Nasal cavity respiratory epithelium epithelial cell of viscerocranial mucosa (primary cell): ENCODE measurements around the gene ADGRL1. TPM values are rescaled to one million over a fixed set of nuclear protein-coding genes. Genes with fewer than 3 reads are reported as not detected.

Experiments
- total RNA-seq: library from RNA; depleted of rRNA; stranded (reverse); fragments of >200 nt; gene quantifications from 2 replicates; pipeline ENCODE4 v1.2.3, GENCODE V29; 2014

The ADGRL1 gene
- 3.8 and 13.0 TPM in 2 replicates for total RNA-seq

GRCh38 chr19:14205452-14206287, at the start of gene ADGRL1:
Gene ADGRL1, minus strand, starts transcription at chr19:14206169. Its CDS starts 22,567 bp downstream, at chr19:14183602.

GRCh38 chr19:14136509-14137281, 69.3 kb downstream of the ADGRL1 start, which contains the start of gene ASF1B:
Gene ASF1B, minus strand, starts transcription at chr19:14136589. Its CDS starts 133 bp downstream, at chr19:14136456.

GRCh38 chr19:14117668-14118164, 88.3 kb downstream of the ADGRL1 start, which contains the start of gene PRKACA:
Gene PRKACA, minus strand, starts transcription at chr19:14117762. Its CDS starts 215 bp downstream, at chr19:14117547.

Other genes starting within 250 kb of the ADGRL1 start
- 1.7 and 7.8 TPM in 2 replicates for gene RFX1, start 199.8 kb downstream of the ADGRL1 start, total RNA-seq
- gene RLN3, start 178.0 kb downstream of the ADGRL1 start, total RNA-seq, result not detected in 2 replicates
- 0.34 and 6.1 TPM in 2 replicates for gene IL27RA, start 174.4 kb downstream of the ADGRL1 start, total RNA-seq
- gene PALM3, start 144.1 kb downstream of the ADGRL1 start, total RNA-seq, result not detected in 2 replicates
- 0.34 and 1.00 TPM in 2 replicates for gene MISP3, start 133.4 kb downstream of the ADGRL1 start, total RNA-seq
- gene C19orf67, start 120.4 kb downstream of the ADGRL1 start, total RNA-seq, result 0.14 TPM in 1 of 2 replicates, not detected in the other
- 19.8 and 41.8 TPM in 2 replicates for gene SAMD1, start 115.4 kb downstream of the ADGRL1 start, total RNA-seq
- gene PRKACA, start 88.4 kb downstream of the ADGRL1 start, total RNA-seq, result 15.0 and 34.0 TPM in 2 replicates
- gene ASF1B, start 69.6 kb downstream of the ADGRL1 start, total RNA-seq, result under 0.01 and 0.28 TPM in 2 replicates
- gene ADGRE5, start 175.3 kb upstream of the ADGRL1 start, total RNA-seq, result 2.1 and 18.9 TPM in 2 replicates
- 41.3 and 45.1 TPM in 2 replicates for gene DDX39A, start 213.2 kb upstream of the ADGRL1 start, total RNA-seq
- gene PKN1, start 227.1 kb upstream of the ADGRL1 start, total RNA-seq, result 23.6 and 49.4 TPM in 2 replicates